ENCODE results near the gene RSBN1L. TPM values are rescaled to one million over a fixed set of nuclear protein-coding genes. Genes with fewer than 3 reads are reported as not detected.
"Not testable (repeated sequence)": the region's sequence is repeated elsewhere in the genome, so short reads cannot be mapped to it uniquely, and the experiment has no call there.

Gene RSBN1L
- total RNA-seq, 1 donor, result 14.3 TPM

DNA sequence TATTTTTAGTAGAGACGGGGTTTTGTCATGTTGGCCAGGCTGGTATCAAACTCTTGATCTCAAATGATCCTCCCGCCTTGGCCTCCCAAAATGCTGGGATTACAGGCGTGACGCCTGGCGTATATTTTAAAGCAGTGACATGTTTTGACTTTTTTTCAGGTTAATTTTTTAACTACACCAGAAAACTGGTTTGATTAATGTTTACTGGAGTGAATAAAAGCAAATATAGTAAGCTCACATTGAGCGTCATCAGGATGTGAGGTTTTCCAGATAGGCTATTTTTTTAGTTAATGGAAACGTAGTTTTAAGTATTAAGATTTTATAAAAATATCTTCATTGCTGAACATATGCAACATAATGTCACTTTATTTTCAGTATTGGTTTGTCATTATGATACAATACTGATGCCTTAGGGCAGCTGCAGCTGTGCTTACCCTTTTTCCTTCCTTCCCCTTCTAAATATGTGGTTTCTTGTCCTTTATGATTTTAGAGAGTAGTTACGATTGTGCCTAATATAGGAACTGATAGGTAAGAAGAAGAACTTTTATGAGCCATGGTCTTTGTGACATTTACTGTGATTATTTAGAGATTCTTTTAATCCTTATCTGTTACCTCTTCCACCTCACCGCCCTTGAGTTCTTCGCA lies 64.7 kb downstream of the RSBN1L start:
- H3K27me3 ChIP-seq (ENCODE audit: insufficient read depth, low read length), result no peaks in the 10 kb centered on the region
- no peaks in the 10 kb centered on the region for H3K9me3 ChIP-seq (ENCODE audit: low read depth, low read length)
- H3K4me3 ChIP-seq (ENCODE audit: low read length), result no peak overlapping the region
- peaks cover 13% of the 10 kb centered on the region for H3K4me1 ChIP-seq (ENCODE audit: insufficient read depth, low read length)

DNA sequence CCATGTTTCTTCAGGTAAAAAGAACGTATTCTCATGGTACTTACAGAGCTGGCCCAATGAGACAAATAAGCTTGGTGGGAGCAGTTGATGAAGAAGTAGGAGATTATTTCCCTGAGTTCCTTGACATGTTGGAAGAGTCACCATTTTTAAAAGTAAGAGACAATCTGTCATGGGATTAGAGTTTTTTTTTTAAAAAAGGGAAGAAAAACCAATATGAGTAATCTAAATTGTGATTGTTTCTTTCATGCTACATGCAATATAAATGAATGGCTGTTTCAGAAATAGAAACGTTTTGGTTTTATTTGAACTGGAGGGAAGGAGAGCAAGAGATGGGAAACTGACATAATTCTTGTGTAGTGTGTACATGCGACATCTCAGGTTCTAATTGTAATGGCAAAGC lies 69.2 kb downstream of the RSBN1L start:
- Histone ChIP-seq H3K9me3 (ENCODE audit: low read depth, low read length) (no peaks in the 10 kb centered on the region), H3K4me3 (ENCODE audit: low read length) (no peak overlapping the region), H3K27me3 (ENCODE audit: insufficient read depth, low read length) (no peaks in the 10 kb centered on the region)

GRCh38 chr7:77765906-77766800 lies 69.9 kb downstream of the RSBN1L start:
- Histone ChIP-seq H3K27me3 (ENCODE audit: insufficient read depth, low read length) (no peaks in the 10 kb centered on the region), H3K4me1 (ENCODE audit: insufficient read depth, low read length) (peaks cover 5% of the 10 kb centered on the region), H3K9me3 (ENCODE audit: low read depth, low read length) (no peaks in the 10 kb centered on the region), H3K4me3 (ENCODE audit: low read length) (no peak overlapping the region)

More for the DNA sequence above, 69.2 kb downstream of the RSBN1L start:
- peaks cover 9% of the 10 kb centered on the region for H3K4me1 ChIP-seq (ENCODE audit: insufficient read depth, low read length)

GRCh38 chr7:77766801-77767605 lies 70.7 kb downstream of the RSBN1L start:
- peaks cover 5% of the 10 kb centered on the region for H3K4me1 ChIP-seq (ENCODE audit: insufficient read depth, low read length)
- H3K4me3 ChIP-seq (ENCODE audit: low read length), result no peak overlapping the region
- H3K9me3 ChIP-seq (ENCODE audit: low read depth, low read length), result no peaks in the 10 kb centered on the region
- no peaks in the 10 kb centered on the region for H3K27me3 ChIP-seq (ENCODE audit: insufficient read depth, low read length)

DNA sequence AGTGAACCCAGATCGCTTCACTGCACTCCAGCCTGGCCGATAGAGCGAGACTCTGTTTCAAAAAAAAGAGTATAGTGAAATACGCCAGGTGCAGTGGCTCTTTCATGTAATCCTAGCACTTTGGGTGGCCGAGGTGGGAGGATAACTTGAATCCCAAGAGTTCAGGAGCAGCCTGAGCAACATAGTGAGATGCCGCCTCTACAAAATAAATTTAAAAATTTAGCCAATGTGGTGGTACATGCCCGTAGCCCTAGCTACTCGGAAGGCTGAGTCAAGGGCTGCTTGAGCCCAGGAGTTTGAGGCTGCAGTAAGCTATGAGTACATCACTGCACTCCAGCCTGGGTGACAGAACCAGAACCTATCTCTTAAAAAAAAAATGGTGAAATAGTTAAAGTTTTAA lies 74.1 kb downstream of the RSBN1L start:
- Histone ChIP-seq H3K4me1 (ENCODE audit: insufficient read depth, low read length) (no peaks in the 10 kb centered on the region), H3K27me3 (ENCODE audit: insufficient read depth, low read length) (no peaks in the 10 kb centered on the region), H3K4me3 (ENCODE audit: low read length) (no peak overlapping the region), H3K9me3 (ENCODE audit: low read depth, low read length) (no peaks in the 10 kb centered on the region)

DNA sequence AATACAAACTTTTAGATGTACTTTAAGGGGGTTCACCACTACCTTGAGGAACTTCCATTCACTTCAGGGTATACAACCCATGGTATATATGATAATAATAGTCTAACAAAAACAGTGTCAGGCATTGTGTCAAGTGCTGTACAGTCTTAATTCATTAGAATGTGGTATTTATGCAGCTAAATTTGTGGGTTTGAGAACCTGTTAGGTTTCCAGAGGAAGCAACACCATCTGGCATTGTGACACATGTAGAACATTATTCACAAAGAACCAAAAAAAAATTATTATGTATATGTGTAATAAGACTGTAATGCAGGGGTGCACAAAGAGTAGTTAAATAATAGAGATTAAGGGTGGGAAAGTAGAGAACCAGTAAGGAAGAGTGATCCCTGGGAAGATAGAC lies 75.6 kb downstream of the RSBN1L start:
- Histone ChIP-seq H3K4me3 (ENCODE audit: low read length) (no peak overlapping the region), H3K27me3 (ENCODE audit: insufficient read depth, low read length) (no peaks in the 10 kb centered on the region), H3K4me1 (ENCODE audit: insufficient read depth, low read length) (no peaks in the 10 kb centered on the region), H3K9me3 (ENCODE audit: low read depth, low read length) (no peaks in the 10 kb centered on the region)

GRCh38 chr7:77778535-77778934 lies 82.3 kb downstream of the RSBN1L start:
- no peaks in the 10 kb centered on the region for H3K4me1 ChIP-seq (ENCODE audit: insufficient read depth, low read length)
- H3K4me3 ChIP-seq (ENCODE audit: low read length), result no peak overlapping the region
- H3K9me3 ChIP-seq (ENCODE audit: low read depth, low read length), result no peaks in the 10 kb centered on the region
- no peaks in the 10 kb centered on the region for H3K27me3 ChIP-seq (ENCODE audit: insufficient read depth, low read length)

- H3K4me3 ChIP-seq (ENCODE audit: low read length), result no peak overlapping the region
- no peaks in the 10 kb centered on the region for H3K4me1 ChIP-seq (ENCODE audit: insufficient read depth, low read length)
- no peaks in the 10 kb centered on the region for H3K27me3 ChIP-seq (ENCODE audit: insufficient read depth, low read length)
- no peaks in the 10 kb centered on the region for H3K9me3 ChIP-seq (ENCODE audit: low read depth, low read length)
Observed at GRCh38 chr7:77782383-77782782, 86.1 kb downstream of the RSBN1L start.

GRCh38 chr7:77783111-77783510 lies 86.9 kb downstream of the RSBN1L start:
- H3K4me1 ChIP-seq (ENCODE audit: insufficient read depth, low read length), result no peaks in the 10 kb centered on the region
- H3K9me3 ChIP-seq (ENCODE audit: low read depth, low read length), result no peaks in the 10 kb centered on the region
- H3K4me3 ChIP-seq (ENCODE audit: low read length), result no peak overlapping the region
- H3K27me3 ChIP-seq (ENCODE audit: insufficient read depth, low read length), result no peaks in the 10 kb centered on the region

GRCh38 chr7:77783545-77783944 lies 87.3 kb downstream of the RSBN1L start:
- Histone ChIP-seq H3K4me3 (ENCODE audit: low read length) (no peak overlapping the region), H3K9me3 (ENCODE audit: low read depth, low read length) (no peaks in the 10 kb centered on the region), H3K27me3 (ENCODE audit: insufficient read depth, low read length) (no peaks in the 10 kb centered on the region)

GRCh38 chr7:77784426-77784825 lies 88.2 kb downstream of the RSBN1L start:
- not testable (repeated sequence) for H3K4me3 ChIP-seq (ENCODE audit: low read length); H3K4me1 ChIP-seq (ENCODE audit: insufficient read depth, low read length); H3K27me3 ChIP-seq (ENCODE audit: insufficient read depth, low read length); H3K9me3 ChIP-seq (ENCODE audit: low read depth, low read length)

More at GRCh38 chr7:77783545-77783944, 87.3 kb downstream of the RSBN1L start:
- no peaks in the 10 kb centered on the region for H3K4me1 ChIP-seq (ENCODE audit: insufficient read depth, low read length)

DNA sequence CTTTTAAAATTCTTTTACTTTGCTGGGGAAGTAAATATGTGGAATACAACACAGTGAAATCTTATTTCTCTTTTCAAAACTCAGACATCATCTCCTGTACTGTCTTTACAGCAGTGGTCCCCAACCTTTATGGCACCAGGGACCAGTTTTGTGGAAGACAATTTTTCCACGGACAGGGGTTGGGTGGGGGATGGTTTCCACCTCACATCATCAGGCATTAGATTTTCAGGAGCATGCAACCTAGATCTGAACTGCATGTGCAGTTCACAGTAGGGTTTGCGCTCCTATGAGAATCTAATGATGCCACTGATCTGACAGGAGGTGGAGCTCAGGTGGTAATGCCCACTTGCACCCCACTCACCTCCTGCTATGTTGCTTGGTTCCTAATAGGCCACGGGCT lies 89.8 kb downstream of the RSBN1L start:
- Histone ChIP-seq H3K4me1 (ENCODE audit: insufficient read depth, low read length) (no peaks in the 10 kb centered on the region), H3K4me3 (ENCODE audit: low read length) (no peak overlapping the region), H3K27me3 (ENCODE audit: insufficient read depth, low read length) (no peaks in the 10 kb centered on the region), H3K9me3 (ENCODE audit: low read depth, low read length) (no peaks in the 10 kb centered on the region)

DNA sequence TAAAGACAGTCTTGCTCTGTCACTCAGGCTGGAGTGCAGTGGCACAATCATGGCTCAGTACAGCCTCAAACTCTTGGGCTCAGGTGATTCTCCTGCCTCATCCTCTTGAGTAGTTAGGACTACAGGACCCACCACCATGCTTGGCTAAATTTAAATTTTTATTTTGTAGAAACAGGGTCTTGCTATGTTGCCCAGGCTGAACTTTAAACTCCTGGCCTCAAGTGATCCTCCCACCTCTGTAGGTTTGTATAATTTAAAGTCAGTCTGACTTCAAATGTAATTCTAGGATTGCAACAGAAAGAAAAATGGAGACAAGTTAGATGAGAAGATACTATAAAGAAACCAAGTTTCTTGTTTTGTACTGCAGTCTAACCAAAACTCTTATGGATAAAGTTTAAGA lies 90.5 kb downstream of the RSBN1L start:
- Histone ChIP-seq H3K4me1 (ENCODE audit: insufficient read depth, low read length) (no peaks in the 10 kb centered on the region), H3K27me3 (ENCODE audit: insufficient read depth, low read length) (no peaks in the 10 kb centered on the region), H3K4me3 (ENCODE audit: low read length) (no peak overlapping the region), H3K9me3 (ENCODE audit: low read depth, low read length) (no peaks in the 10 kb centered on the region)

DNA sequence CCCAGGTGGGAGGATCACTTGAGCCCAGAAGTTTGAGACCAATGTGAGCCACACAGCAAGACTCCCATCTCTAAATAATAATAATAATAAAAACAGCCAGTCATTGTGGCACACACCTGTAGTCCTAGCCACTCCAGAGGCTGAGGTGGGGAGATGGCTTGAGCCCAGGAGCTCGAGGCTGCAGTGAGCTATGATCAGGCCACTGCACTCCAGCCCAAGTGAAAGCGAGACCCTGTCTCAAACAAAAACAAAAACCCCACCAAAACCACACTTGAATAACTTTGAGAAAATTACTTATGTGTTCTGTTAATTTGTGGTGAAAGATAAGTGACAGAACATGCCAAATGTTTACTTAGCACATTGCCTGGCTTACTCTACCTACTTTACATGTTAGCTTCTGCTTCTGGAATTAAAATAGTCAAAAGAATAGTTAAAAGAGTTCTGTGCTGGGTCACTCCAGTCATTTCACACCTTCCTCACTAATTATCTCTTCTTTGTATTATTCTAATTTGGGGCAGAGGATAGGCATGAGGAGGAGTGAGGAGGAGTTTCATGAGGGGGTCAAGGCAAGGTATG lies 92.2 kb downstream of the RSBN1L start:
- H3K4me3 ChIP-seq (ENCODE audit: low read length), result no peak overlapping the region
- H3K27me3 ChIP-seq (ENCODE audit: insufficient read depth, low read length), result no peaks in the 10 kb centered on the region
- no peaks in the 10 kb centered on the region for H3K9me3 ChIP-seq (ENCODE audit: low read depth, low read length)
- no peaks in the 10 kb centered on the region for H3K4me1 ChIP-seq (ENCODE audit: insufficient read depth, low read length)

- Histone ChIP-seq H3K4me1 (ENCODE audit: insufficient read depth, low read length) (peaks cover 8% of the 10 kb centered on the region), H3K9me3 (ENCODE audit: low read depth, low read length) (no peaks in the 10 kb centered on the region), H3K4me3 (ENCODE audit: low read length) (no peak overlapping the region), H3K27me3 (ENCODE audit: insufficient read depth, low read length) (no peaks in the 10 kb centered on the region)
Observed at GRCh38 chr7:77791336-77791735, 95.1 kb downstream of the RSBN1L start.
